ENCODE results near the gene TRIM68.

DNA sequence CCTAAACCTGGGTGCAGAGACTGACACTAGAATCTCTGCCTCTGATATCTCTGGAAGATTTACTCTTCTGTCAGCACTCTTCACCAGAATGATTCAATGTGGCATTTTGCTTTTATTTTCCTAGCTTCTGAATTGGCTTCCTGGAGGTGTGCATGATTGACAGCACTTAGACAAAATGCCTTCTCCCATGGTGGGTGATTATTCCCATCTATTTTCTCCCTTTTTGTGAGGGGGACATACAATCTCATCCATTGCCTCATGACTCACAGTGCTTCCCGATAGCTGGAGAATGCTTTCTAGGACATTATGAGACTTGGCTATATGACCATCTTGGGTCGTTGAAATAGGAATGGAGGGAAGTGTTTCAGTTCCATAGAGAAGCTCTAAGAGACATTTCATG is 4.0 kb upstream of the TRIM68 start:
- TF ChIP-seq POLR2AphosphoS5 (IDR thresholded peaks at IDR 0.05; ENCODE audit: low read depth, low read length), result no peak
- no peak for TF ChIP-seq SPI1 (IDR thresholded peaks at IDR 0.05; ENCODE audit: low read depth, low read length)
- no peak for TF ChIP-seq POLR2A (IDR thresholded peaks at IDR 0.05; ENCODE audit: low read depth, low read length)
- no peak for TF ChIP-seq TAF1 (IDR thresholded peaks at IDR 0.05; ENCODE audit: low read depth, low read length)
- no peak for TF ChIP-seq PAX5 (IDR thresholded peaks at IDR 0.05; ENCODE audit: insufficient read depth, low read length, severe bottlenecking)

All from GM12891 (cell line).